ENCODE measurements around the gene CXXC1.

GRCh38 chr18:50247561-50247960, 39.9 kb downstream of the CXXC1 start:
- TF ChIP-seq POLR2A (IDR thresholded peaks at IDR 0.05) = no peak
- TF ChIP-seq CTCF (IDR thresholded peaks at IDR 0.05) = no peak
- no peak for TF ChIP-seq POLR2AphosphoS5 (IDR thresholded peaks at IDR 0.05)
- no peak for TF ChIP-seq EP300 (IDR thresholded peaks at IDR 0.05)

Data from upper lobe of left lung (tissue), 4 donors.